ENCODE data around the gene CSTPP1.

The CSTPP1 gene

GRCh38 chr11:47208628-47209027 lies 272.1 kb downstream of the CSTPP1 start:
- no peak for DNase-seq (ENCODE audit: low spot score)

Measured in Ammon's horn (tissue), 1 donor.